HG03460 (cell line): ENCODE data around the gene PHEX.

Source experiments
- ATAC-seq: cut with Tn5 transposase; IDR thresholded peaks from one replicate; pipeline ENCODE4 v1.9.1; 2021; ENCODE audit not compliant: unreplicated experiment

Gene PHEX

GRCh38 chrX:22032084-22032483, at the start of gene PHEX:
Gene PHEX (plus strand): TSS chrX:22032325. CDS start chrX:22033006, 681 bp downstream.
- no peak for ATAC-seq

GRCh38 chrX:21985332-21985777, 46.8 kb upstream of the PHEX start:
- ATAC-seq = peak; percentile 91

- no peak for ATAC-seq
These were observed 45.5 kb upstream of the PHEX start for GRCh38 chrX:21986596-21986995.

GRCh38 chrX:21989384-21989783, 42.7 kb upstream of the PHEX start:
- ATAC-seq = peak; percentile 41

- ATAC-seq = no peak
These were observed 41.3 kb upstream of the PHEX start for GRCh38 chrX:21990832-21991231.

GRCh38 chrX:21991504-21991903, 40.6 kb upstream of the PHEX start:
- no peak for ATAC-seq

- peak; percentile 61 for ATAC-seq
These were observed 38.9 kb upstream of the PHEX start for GRCh38 chrX:21993265-21993664.

- ATAC-seq = no peak
These were observed 35.2 kb upstream of the PHEX start for GRCh38 chrX:21996872-21997455.

- ATAC-seq = no peak
These were observed 34.1 kb upstream of the PHEX start for GRCh38 chrX:21998037-21998436.

GRCh38 chrX:22004866-22005265, 27.3 kb upstream of the PHEX start:
- no peak for ATAC-seq

- ATAC-seq = no peak
These were observed 20.1 kb upstream of the PHEX start for GRCh38 chrX:22012051-22012450.

GRCh38 chrX:22012931-22013330, 19.2 kb upstream of the PHEX start:
- ATAC-seq = no peak

- ATAC-seq = no peak
These were observed 16.9 kb upstream of the PHEX start for GRCh38 chrX:22015139-22015750.

GRCh38 chrX:22021751-22022324, 10.3 kb upstream of the PHEX start:
- ATAC-seq = no peak

GRCh38 chrX:22024577-22024976, 7.5 kb upstream of the PHEX start:
- no peak for ATAC-seq

- no peak for ATAC-seq
These were observed 6.4 kb upstream of the PHEX start for GRCh38 chrX:22025751-22026150.

- ATAC-seq = no peak
These were observed 5.4 kb upstream of the PHEX start for GRCh38 chrX:22026731-22027130.

GRCh38 chrX:22032506-22032905, 381 bp downstream of the PHEX start:
- no peak for ATAC-seq

- no peak for ATAC-seq
These were observed 1.7 kb downstream of the PHEX start for GRCh38 chrX:22033818-22034217.

- ATAC-seq = no peak
These were observed 3.1 kb downstream of the PHEX start for GRCh38 chrX:22035236-22035635.

GRCh38 chrX:22037225-22037624, 5.1 kb downstream of the PHEX start:
- ATAC-seq = no peak

GRCh38 chrX:22037911-22038537, 5.9 kb downstream of the PHEX start:
- no peak for ATAC-seq
